Measurements from ENCODE around the gene GPR155. TPM values are rescaled to one million over a fixed set of nuclear protein-coding genes. Genes with fewer than 3 reads are reported as not detected.
"Not testable (repeated sequence)": the region's sequence is repeated elsewhere in the genome, so short reads cannot be mapped to it uniquely, and the experiment has no call there.

The GPR155 gene
- total RNA-seq, 1 donor from 2014 or later: 9.3 TPM

DNA sequence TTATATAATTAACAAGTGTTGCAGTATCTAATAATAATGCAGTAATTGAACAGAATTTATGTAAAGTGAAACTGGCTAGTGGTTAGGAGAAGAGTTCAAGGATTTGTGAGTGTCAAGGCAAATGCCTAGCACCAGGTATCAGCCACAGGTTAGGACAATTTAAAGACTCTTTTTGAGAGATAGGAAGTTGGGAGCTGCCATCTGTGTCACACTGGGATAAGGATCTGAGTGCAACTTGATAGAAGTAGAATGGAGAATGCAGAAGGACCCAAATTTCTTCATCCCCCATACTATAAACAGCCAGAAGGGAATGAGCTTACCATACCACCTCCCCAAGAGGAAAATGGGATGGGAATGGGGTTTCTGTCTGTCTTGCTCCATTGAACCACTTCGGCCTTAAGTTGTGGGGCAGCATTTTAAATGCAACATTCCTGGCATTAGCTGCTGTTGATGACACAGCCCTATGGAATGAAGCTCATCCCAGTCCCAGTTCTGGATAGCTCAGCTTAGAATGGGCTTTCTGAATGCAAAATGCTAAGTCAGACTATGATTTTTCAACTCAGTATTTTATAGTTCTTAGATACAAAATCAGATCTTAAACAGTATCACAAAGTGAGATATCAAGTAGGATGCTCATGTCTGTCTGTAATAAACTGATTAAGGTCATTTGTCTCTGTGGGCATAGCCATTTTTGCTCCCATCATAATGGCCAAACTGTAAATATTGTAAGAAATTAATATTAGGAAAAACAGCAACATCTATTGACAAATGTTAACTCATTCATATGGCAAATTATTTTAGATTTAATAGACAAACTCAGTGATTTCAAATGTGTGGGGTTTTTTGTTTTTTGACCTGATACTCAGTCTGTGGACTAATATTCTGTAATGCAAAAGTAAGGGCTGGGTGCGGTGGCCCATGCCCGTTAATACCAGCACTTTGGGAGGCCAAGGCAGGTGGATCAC, 44.0 kb downstream of the GPR155 start:
- no peak for DNase-seq (ENCODE audit: low spot score)
- ATAC-seq: no peak

DNA sequence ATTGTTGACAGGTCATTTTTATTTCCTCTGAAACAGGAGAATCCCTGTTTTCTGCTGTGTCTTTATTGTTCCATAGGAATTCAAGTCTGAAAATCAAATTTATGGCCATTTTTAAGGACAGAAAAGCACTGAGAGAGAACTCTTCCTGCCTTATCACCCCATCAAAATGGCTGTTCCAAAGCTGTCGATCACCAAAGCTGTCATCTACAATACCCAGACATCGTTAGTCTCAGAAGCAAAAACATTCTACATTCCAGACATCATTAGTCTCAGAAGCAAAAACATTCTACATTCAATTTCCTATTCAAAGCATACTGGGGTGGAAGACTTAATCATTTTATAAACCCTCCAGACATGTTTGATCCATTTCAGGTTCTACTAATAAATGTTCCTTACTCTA, 46.9 kb downstream of the GPR155 start:
- no peak for DNase-seq (ENCODE audit: low spot score)
- no peak for ATAC-seq

DNA sequence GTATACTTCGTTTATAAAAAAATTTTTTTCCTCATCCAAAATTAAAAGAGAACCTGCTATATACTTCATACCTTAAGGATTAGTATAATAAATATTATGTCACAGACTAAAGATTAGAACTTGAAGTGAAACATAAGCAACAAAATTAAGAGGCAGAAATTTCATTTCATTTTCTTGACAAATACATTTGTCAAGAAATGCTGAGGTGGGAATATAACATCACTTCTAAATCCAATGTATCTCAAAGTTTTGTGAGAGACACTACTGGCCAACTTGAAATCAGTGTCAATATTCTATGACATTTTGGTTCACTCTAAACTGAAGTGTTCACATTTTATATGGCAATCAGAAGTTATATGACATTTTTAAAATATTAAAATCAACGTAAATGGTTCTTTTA, 47.5 kb downstream of the GPR155 start:
- DNase-seq (ENCODE audit: low spot score): no peak
- no peak for ATAC-seq

DNA sequence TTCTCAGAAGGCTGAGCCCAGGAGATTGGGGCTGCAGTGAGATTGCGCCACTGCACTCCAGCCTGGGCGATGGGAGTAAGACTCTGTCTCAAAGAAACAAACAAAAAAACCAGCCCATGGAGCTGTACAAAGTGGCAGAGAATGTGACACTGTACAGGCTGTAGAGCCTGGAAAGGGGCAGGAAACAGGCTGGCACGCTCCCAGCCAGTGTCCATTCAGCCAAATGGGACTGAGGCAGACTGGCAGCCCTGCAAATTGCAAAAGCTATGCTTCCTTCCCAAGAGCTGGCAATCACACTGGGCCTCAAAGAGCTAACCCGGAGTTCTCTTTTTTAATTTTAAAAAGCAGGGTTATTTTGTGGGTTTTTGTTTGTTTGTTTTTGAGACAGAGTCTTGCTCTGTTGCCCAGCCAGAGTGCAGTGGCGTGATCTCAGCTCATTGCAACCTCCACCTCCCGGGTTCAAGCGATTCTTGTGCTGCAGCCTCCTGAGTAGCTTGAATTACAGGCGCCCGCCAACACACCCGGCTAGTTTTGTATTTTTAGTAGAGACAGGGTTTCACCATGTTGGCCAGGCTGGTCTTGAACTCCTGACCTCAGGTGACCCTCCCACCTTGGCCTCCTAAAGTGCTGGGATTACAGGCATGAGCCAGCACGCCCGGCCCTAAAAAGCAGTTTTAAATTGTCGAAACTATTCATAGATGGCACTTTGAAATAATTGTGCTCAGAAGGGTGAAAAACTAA, 48.5 kb downstream of the GPR155 start:
- ATAC-seq (peak; percentile 71), DNase-seq (ENCODE audit: low spot score) (peak; percentile 56)

DNA sequence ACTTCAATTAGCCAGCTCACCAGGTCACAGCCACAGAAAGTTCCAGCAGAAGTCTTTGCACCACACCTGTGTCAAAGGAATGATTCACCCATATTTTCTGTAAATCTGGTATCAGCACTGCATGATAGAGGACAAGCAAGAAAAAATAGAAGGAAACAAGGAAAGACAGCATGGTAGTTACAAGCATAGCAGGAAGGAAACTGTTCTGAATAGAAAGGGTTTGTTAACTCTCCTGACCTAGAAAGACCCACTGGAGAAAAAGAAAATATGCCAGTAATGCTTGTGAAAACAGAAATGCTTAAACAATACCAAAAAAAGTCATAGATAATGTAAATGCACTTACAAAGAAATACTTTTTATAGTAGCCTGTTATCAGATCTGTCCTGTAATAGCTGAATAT, 50.5 kb downstream of the GPR155 start:
- DNase-seq (ENCODE audit: low spot score): no peak
- ATAC-seq: no peak

DNA sequence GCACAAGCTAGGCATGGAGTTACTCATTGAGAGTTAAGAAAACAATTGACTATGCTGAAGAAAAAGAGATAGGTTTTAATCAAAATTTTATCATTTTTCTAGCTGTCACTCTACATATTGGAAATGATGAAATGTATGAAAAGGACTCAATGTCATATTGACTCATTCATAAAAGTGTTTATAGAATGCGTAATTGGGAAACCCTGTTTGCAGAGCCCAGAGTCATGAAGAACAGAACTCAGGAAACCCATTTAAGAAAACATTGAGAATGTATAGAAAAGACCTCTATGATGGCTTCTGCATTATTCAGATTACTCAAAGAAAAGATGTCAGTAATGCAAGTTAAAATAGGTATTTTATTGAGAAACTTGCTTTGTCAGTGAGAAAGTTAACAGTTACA, 54.9 kb downstream of the GPR155 start:
- no peak for DNase-seq (ENCODE audit: low spot score)
- ATAC-seq: no peak

DNA sequence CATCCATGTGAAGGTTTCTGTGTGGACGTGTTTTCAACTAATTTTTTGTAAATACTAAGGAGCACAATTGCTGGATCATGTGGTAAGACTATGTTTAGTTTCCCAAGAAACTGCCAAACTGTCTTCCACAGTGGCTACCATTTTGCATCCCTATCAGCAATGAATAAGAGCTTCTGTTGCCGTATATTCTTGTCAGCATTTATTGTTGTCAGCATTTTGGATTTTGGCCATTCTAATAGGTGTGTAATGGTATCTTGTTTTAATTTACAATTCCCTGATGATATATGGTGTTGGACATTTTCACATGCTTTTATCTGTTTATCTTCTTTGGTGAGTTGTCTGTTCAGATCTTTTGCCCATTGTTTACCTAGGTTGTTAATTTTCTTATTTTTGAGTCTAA, 56.8 kb downstream of the GPR155 start:
- DNase-seq (ENCODE audit: low spot score) (no peak), ATAC-seq (no peak)

DNA sequence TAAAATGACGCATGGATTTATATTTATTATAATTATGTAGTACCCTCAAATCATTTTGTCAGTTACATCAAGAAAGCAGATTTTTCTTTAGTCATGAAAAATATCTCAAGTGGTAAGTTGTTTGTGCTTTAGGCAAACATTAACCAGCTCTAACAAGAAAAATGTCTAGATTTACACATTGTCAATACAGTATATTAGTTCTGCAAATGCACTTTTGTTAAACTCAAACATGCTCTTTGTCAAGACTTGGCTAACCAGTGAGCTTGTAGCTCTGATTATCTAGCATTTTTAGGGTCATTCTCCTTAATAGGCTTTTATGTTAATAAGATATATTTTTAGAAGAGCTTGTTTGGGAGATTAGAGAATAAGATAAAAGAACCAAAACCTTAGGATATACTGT, 58.6 kb downstream of the GPR155 start:
- ATAC-seq (no peak), DNase-seq (ENCODE audit: low spot score) (no peak)

DNA sequence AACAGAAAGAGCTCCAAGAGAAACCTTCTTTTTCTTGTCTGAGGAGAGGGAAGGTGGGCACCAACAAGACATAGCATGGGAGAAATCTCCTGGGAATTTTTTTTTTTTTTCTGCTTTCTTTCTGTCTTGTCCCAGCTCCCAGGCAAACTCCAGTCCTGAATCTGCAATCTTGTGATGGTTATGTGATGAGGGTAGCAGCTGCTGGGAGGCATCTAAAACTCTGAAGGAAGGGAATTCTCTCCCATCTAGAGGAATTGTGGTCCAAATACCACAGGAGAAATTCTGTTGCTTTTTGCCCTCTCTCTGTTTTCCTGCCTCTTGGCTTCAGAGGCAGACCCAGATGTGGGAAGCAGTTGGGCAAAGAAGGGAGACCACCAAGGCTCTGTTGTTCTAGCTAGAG, 74.6 kb downstream of the GPR155 start:
- ATAC-seq: no peak
- DNase-seq (ENCODE audit: low spot score): no peak

DNA sequence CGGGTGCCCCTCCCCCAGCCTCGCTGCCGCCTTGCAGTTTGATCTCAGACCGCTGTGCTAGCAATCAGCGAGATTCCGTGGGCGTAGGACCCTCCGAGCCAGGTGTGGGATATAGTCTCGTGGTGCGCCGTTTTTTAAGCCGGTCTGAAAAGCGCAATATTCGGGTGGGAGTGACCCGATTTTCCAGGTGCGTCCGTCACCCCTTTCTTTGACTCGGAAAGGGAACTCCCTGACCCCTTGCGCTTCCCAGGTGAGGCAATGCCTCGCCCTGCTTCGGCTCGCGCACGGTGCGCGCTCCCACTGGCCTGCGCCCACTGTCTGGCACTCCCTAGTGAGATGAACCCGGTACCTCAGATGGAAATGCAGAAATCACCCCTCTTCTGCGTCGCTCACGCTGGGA, 76.8 kb downstream of the GPR155 start:
- not testable (repeated sequence) for DNase-seq (ENCODE audit: low spot score); ATAC-seq

DNA sequence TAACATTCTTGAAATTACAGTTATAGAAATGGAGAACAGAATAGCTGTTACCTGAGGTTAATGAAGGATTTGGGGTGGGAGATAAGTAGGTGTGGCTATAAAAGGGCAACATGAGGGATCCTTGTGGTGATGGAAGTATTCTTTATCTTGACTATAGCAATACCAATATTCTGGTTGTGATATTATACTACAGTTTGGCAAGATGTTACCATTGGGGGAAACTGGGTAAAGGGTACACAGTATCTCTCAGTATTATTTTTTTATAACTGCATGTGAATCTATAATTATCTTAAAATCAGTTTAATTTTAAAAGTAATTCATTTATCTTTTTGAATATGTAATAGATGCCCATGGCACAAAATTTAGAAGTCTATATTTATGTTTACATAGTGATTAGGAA, 83.2 kb downstream of the GPR155 start:
- DNase-seq (ENCODE audit: low spot score) (no peak), ATAC-seq (no peak)

DNA sequence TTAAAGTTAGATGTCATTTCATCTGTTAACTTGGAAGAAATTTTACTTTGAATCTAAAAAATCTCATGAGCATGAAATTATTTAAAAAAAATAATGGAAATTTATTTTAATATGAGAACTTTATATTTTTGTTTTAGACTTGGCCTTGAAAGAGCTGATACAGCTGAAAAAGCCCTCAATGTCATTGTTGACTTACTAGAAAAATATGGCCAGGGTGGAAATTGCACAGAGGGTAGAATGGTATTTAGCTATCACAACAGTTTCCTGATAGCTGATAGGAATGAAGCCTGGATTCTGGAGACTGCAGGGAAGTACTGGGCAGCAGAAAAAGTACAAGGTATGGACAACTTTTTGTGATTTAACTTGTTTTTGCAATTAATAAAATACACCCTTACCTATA, 86.0 kb downstream of the GPR155 start:
- DNase-seq (ENCODE audit: low spot score) (no peak), ATAC-seq (no peak)

DNA sequence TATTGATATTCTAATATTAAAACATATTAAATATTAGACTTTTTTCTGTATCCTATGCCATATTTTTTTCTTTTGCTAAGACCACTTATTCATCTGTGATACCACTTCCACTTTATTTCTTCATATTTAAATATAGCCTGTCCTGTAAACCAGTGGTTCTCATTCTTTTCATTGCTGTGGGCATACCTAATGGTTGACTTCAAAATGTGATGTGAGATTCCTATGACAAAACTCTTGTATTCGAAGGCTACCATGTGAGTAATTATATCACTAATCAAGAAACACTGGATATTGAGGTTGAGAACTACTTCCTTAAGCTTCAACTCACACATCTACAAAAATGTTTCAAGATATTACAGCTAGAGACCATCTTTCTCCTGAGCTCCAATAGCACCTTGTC, 87.7 kb downstream of the GPR155 start:
- ATAC-seq: no peak

DNA sequence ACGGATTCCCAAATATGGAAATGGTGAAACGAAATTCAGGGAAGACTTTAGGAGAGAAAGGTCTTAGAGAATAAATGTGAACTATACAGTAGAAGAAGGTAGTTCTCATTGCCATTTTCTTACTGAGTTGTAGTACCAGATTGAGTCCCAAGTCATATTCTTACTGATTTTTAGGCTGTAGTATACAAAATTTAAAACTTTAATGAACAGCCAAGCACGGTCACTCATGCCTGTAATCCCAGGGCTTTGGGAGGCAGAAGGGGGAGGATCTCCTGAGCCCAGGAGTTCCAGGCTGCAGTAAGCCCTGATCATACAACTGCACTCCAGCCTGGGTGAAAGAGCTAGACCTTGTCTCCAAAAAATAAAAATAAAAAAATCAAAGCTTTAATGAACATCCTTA, 89.1 kb downstream of the GPR155 start:
- ATAC-seq (no peak), DNase-seq (ENCODE audit: low spot score) (no peak)

More for the DNA sequence above, 87.7 kb downstream of the GPR155 start:
- DNase-seq (ENCODE audit: low spot score): no peak

DNA sequence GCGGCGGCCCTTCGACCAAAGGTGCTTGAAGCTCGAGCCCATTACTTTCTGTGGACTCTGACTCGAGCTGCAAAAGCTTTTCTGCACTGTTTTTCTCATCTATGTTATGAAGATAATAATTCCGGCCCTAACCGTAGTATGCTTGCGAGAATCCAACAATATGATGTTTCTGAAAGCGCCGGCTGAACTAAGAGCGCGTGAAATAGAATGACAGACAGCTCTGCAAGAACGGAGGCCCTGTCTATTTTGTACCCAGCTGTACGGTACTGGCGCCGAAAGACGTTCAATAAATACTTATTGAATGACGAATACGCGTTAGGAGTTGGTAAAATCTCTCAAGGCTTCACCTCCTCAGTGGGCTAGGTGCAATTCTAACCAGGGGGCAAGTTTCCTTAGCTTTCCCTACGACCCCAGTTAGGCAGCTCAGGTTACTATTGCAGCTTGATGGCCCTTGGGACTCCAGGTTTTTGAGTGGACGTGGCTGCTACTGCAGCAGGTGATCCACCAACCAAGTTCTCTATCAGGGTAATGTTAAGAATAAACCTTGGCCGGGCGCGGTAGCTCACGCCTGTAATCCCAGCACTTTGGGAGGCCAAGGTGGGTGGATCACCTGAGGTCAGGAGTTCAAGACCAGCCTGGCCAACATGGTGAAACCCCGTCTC, 90.7 kb downstream of the GPR155 start:
- ATAC-seq (peak; percentile 50), DNase-seq (ENCODE audit: low spot score) (no peak)

DNA sequence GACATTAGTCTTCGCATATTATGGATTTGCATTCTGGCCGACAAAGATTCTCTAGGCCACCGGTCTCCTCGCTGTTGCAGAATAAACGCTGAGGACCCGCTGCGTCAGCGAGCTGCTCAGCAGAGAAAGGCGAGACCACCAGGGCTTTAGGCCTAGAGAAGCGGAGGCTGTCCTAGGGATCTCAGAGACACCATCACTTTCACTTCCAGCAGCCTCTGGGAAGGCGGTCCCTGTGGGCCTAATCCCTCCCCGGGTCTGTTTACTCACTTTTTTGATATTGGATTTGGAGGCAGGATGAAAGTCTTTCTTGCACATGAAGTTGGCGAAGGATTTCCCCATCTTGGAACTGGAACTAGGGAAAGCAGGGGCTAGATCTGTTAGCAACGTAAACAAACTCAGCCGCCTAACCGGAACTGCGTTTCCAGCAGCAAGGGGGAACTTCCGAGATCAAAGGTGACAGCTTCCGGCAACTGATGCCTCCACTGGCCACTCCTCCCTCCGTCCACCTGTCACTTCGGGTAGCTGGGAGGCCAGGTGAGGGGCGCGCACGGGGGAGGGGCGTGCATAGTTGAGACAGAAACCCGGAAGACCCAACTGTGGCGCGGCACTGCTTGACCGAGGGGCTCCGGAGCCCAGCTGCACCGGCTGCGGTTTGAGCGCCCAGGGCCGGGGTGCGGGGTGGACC, 91.4 kb downstream of the GPR155 start, which contains the start of gene SCRN3:
SCRN3 (plus strand) TSS at position 447 of the 685 bp plus-strand sequence. CDS start 2,554 bp downstream, outside the sequence.
- DNase-seq (ENCODE audit: low spot score) (peak; percentile 88), ATAC-seq (peak; percentile 98)

DNA sequence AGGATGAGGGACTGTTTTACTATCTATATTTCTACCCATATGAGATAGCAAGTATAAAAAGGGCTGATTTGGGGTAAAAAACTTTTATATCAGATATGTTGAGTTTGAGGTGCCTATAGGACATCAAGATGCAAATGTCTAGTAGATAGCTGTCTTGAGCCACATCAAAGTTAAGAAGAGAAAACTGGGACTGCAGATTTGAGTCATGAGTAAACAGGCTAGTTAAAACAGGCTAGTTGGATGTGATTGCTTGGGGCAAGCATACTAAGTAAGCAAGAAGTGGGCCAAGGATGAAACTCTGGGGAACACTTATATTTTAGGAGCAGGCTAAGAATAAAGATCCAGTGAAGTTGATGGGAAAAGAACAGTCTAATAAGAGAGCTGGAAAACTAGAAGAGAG, 94.1 kb downstream of the GPR155 start:
- DNase-seq (ENCODE audit: low spot score) (no peak), ATAC-seq (no peak)

DNA sequence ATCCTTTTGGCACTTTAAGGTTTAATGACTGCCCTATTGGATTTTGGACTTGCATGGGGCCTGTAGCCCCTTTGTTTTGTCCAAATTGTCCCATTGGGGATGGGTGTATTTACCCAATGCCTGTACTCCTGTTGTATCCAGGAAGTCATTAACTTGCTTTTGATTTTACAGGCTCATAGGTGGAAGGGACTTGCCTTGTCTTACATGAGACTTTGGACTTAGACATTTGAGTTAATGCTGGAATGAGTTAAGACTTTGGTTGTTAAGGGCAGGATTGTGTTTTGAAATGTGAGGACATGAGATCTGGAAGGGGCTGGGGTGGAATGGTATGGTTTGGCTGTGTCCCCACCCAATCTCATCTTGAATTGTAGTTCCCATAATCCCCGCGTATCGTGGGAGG, 96.5 kb downstream of the GPR155 start:
- ATAC-seq; DNase-seq (ENCODE audit: low spot score): not testable (repeated sequence)

DNA sequence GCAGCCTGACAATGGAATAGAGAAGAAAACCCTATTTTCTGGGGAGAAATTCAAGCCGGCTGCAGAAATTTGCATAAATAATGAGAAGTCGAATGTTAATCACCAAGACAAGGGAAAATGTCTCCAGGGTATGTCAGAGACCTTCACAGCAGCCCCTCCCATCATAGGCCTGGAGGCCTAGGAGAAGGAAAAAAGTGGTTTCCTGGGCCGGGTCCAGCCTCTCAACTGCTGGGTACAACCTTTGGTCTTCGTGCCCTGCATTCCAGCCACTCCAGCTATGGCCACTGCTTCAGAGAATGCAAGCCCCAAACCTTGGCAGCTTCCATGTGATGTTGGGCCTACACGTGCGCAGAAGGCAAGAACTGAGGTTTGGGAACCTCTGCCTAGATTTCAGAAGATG, 97.3 kb downstream of the GPR155 start:
- ATAC-seq: no peak
- no peak for DNase-seq (ENCODE audit: low spot score)

DNA sequence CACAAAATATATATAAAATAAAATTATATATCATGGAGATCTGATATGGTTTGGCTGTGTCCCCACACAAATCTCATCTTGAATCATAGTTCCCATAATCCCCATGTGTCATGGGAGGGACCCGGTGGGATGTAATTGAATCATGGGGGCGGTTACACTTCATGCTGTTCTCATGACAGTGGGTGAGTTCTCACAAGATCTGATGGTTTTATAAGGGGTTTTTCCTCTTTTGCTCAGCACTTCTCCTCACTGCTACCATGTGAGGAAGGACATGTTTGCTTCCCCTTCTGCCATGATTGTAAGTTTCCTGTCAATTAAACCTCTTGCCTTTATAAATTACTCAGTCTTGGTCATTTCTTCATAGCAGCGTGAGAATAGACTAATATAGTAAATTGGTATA, 98.1 kb downstream of the GPR155 start:
- not testable (repeated sequence) for DNase-seq (ENCODE audit: low spot score); ATAC-seq

DNA sequence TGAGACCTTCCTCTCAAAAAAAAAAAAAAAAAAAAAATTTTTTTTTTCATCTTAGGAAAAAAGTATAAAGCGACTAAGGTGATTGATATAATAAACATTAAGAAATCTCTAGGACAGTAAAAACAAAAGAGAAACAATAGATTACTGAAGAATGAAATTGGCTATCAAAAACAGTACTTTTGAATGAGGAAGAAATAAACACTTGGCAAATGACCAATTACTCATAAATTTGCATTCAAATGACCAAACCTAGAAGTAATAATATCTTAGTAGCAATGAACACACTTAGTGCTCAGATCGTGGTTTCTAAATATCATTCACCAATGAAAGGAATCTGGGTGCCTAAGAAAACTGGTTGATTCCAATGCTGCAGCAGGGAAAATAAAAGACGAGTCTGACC, 101.6 kb downstream of the GPR155 start:
- DNase-seq (ENCODE audit: low spot score): no peak

More for the DNA sequence above, 101.6 kb downstream of the GPR155 start:
- ATAC-seq: no peak
